NB4 (cell line): ENCODE data around the gene SPEF1.
A peak's percentile ranks its signal among the peaks of the same experiment; 100 is the strongest.

Experiments used
- DNase-seq: peaks from one replicate; pipeline ENCODE4 v3.0.0; 2010; ENCODE audit warnings: low read depth
- H3K4me3 ChIP-seq: one replicate; pipeline ENCODE4 v1.5.1; 2011; ENCODE audit warnings: mild to moderate bottlenecking, low read depth, low read length, moderate library complexity
- MAX ChIP-seq: IDR thresholded peaks from 2 replicates; pipeline ENCODE4 v1.6.1; 2011; ENCODE audit warnings: low read depth, low read length
- MYC ChIP-seq: IDR thresholded peaks from 2 replicates; pipeline ENCODE4 v1.6.1; 2011; ENCODE audit warnings: low read depth, low read length
- POLR2A ChIP-seq: IDR thresholded peaks from 2 replicates; pipeline ENCODE4 v1.6.1; 2011; ENCODE audit warnings: mild to moderate bottlenecking; ENCODE audit not compliant: insufficient read length; ENCODE audit errors: extremely low read depth
- TF ChIP-seq, protein P1 (sequence below): IDR thresholded peaks from one replicate; pipeline ENCODE4 v1.5.1; 2012; ENCODE audit warnings: low read depth, low read length

Gene SPEF1

GRCh38 chr20:3751675-3752385 is 29.4 kb downstream of the SPEF1 start:
- TF ChIP-seq, protein P1, sequence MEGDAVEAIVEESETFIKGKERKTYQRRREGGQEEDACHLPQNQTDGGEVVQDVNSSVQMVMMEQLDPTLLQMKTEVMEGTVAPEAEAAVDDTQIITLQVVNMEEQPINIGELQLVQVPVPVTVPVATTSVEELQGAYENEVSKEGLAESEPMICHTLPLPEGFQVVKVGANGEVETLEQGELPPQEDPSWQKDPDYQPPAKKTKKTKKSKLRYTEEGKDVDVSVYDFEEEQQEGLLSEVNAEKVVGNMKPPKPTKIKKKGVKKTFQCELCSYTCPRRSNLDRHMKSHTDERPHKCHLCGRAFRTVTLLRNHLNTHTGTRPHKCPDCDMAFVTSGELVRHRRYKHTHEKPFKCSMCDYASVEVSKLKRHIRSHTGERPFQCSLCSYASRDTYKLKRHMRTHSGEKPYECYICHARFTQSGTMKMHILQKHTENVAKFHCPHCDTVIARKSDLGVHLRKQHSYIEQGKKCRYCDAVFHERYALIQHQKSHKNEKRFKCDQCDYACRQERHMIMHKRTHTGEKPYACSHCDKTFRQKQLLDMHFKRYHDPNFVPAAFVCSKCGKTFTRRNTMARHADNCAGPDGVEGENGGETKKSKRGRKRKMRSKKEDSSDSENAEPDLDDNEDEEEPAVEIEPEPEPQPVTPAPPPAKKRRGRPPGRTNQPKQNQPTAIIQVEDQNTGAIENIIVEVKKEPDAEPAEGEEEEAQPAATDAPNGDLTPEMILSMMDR = no peak
- TF ChIP-seq POLR2A (no peak), MAX (no peak), MYC (no peak)
- no peak for DNase-seq
- no peak overlapping the region for H3K4me3 ChIP-seq

- H3K4me3 ChIP-seq = no peak overlapping the region
- TF ChIP-seq POLR2A (no peak), MYC (no peak), MAX (no peak)
- TF ChIP-seq, protein P1 = no peak
- no peak for DNase-seq
Observed at GRCh38 chr20:3751305-3751674, 30.0 kb downstream of the SPEF1 start.

GRCh38 chr20:3749689-3750531 is 31.3 kb downstream of the SPEF1 start:
- no peak overlapping the region for H3K4me3 ChIP-seq
- TF ChIP-seq MYC = no peak
- TF ChIP-seq, protein P1 = peak; percentile 31
- DNase-seq = peak; percentile 40

DNA sequence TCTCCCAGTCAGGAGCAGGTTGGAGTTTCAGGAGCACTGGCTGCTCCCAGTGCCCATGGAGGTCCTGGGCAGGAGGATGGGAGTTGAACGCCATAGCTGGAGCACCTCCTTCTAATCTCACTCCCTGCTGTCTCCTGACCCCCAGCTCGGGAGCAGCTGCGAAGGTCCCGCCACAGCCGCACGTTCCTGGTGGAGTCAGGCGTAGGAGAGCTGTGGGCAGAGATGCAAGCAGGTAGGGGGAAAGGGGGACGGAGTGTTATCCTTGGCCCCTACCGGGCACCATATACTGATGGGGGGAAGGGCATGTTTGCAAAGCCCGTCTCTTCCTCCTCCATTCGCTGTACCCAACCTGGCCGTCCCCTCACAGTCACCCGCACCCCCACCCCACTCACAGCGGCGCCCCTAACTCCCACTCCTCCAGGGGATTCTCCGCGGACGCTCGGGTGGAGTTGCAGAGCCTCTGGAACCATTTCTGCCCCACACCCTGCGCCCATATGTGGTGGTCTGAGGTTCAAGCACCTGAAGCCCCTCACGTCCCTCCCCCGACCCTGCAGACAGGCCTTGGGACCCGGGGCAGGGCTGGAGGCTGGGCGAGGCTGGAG is 32.1 kb downstream of the SPEF1 start:
- DNase-seq = no peak
- TF ChIP-seq MAX (no peak), MYC (no peak), POLR2A (no peak)
- TF ChIP-seq, protein P1 = no peak
- H3K4me3 ChIP-seq = no peak overlapping the region

DNA sequence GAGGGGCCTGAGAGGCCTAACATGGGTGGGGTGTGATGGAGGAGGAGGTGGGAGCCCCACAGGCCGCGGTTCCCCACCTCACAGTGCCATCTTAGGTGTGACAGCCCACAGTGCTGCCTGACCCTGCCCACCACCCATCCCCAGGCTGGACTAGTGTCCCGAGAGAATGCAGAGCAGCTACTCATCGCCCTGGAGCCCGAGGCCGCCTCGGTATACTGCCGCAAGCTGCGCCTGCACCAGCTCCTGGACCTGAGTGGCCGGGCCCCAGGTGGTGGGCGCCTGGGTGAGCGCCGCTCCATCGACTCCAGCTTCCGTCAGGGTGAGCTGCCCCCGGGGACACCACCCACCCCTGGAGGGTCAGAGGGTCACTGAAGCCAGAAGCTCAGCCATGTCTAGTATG is 33.2 kb downstream of the SPEF1 start:
- no peak for DNase-seq
- no peak for TF ChIP-seq MAX
- no peak for TF ChIP-seq MYC
- TF ChIP-seq, protein P1 = no peak
- no peak for TF ChIP-seq POLR2A
- H3K4me3 ChIP-seq = no peak overlapping the region
